ENCODE results near the gene ST8SIA1.

The ST8SIA1 gene

DNA sequence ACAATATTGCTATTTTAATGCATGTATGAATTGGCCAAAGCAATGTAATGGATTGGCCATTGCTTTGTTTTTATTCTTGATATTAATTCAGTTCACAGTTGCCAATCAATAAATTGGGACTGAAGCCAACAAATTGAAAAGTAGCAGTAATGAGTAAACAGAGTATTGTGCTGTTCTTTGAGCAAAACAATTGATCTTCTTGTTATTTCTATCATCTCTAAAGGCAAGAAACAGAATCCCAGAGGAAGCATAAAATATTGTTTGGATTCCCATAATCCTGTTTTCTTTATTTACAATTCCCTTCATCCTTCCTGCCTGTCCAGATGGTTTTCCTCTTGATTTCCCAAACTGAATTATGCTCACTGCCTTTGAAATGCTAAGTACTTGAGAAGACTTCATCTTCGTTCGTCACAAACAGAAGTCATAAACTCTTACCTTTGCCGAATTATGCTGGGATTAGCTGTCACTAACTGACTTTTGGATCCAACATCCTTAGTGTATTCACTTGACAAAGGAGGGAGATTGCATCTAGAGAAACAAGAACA is 85.9 kb downstream of the ST8SIA1 start:
- TF ChIP-seq CTCF (conservative IDR thresholded peaks at IDR 0.05; ENCODE audit: low read depth, low read length): no peak
- H3K4me3 ChIP-seq (ENCODE audit: low read depth, low read length): no peak overlapping the region
- DNase-seq (ENCODE audit: low read depth): no peak

DNA sequence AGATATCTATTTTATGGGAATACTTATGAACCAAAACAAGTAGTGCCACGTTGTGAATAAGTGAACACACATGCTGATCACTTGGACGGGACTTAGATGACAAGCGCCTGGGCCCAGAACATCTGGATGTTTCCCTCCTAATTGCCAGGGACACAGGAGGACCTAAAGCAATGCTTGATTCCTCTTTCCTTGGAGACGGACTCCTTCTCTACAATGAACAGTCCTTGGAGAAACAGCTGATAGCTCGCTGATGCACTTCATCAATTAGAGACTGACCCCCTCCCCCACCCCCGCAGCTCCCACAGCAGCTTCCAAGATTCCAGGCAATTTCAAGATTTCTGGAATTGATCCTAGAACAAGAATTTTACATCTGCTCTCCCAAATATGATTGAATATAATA is 86.4 kb downstream of the ST8SIA1 start:
- no peak overlapping the region for H3K4me3 ChIP-seq (ENCODE audit: low read depth, low read length)
- DNase-seq (ENCODE audit: low read depth): no peak
- no peak for TF ChIP-seq CTCF (conservative IDR thresholded peaks at IDR 0.05; ENCODE audit: low read depth, low read length)

GRCh38 chr12:22246217-22246846 is 88.2 kb downstream of the ST8SIA1 start:
- no peak overlapping the region for H3K4me3 ChIP-seq (ENCODE audit: low read depth, low read length)
- no peak for TF ChIP-seq CTCF (conservative IDR thresholded peaks at IDR 0.05; ENCODE audit: low read depth, low read length)
- DNase-seq (ENCODE audit: low read depth): no peak

DNA sequence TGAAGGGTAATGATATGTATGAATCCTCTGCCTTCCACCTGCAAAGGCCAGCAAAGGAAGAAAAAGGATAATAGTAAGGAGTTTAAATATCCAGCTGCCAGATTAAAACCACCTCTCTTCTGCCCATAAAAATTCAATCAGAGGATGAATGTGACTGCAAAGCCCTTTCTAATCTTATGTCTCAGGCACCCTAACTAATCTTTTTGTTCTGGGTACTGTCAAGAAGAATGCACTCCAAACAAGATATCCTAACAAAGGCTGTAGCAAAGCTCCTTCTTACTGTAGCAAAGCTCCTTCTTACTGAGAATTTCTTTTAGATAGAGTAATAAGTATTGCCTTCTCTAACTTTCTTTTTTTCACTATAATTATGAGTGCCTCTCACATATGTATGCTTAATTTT is 91.8 kb downstream of the ST8SIA1 start:
- H3K4me3 ChIP-seq (ENCODE audit: low read depth, low read length): no peak overlapping the region
- DNase-seq (ENCODE audit: low read depth): no peak
- no peak for TF ChIP-seq CTCF (conservative IDR thresholded peaks at IDR 0.05; ENCODE audit: low read depth, low read length)

GRCh38 chr12:22238211-22238610 is 96.3 kb downstream of the ST8SIA1 start:
- no peak for DNase-seq (ENCODE audit: low read depth)
- TF ChIP-seq CTCF (conservative IDR thresholded peaks at IDR 0.05; ENCODE audit: low read depth, low read length): no peak

GRCh38 chr12:22234561-22234960 is 99.9 kb downstream of the ST8SIA1 start:
- peak; percentile 6 for DNase-seq (ENCODE audit: low read depth)
- no peak overlapping the region for H3K4me3 ChIP-seq (ENCODE audit: low read depth, low read length)
- TF ChIP-seq CTCF (conservative IDR thresholded peaks at IDR 0.05; ENCODE audit: low read depth, low read length): no peak

More at GRCh38 chr12:22238211-22238610, 96.3 kb downstream of the ST8SIA1 start:
- no peak overlapping the region for H3K4me3 ChIP-seq (ENCODE audit: low read depth, low read length)

DNA sequence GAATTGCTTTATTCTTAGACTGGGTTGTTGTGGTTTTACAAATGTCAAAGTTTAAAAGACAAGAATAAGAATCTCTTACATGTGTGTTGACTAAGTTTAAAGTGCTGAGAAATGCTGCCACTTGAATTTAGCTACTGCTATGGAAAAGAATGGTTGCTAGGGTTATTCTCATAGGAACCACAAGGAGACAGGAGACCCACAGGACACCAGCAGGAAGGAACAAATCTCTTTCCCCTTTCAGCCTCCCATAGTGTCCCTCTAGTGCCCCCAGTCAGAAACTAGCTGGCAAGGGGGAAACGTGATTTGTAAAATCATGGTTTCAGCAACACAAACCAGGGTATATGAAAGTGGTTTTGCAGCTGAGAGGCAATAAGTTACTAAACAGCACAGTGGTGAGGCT is 102.7 kb downstream of the ST8SIA1 start:
- H3K4me3 ChIP-seq (ENCODE audit: low read depth, low read length): no peak overlapping the region
- peak; percentile 23 for TF ChIP-seq CTCF (conservative IDR thresholded peaks at IDR 0.05; ENCODE audit: low read depth, low read length)
- DNase-seq (ENCODE audit: low read depth): peak; percentile 4

Measured in choroid plexus epithelial cell (primary cell).